Ramos (cell line): ENCODE data around the gene LGR5.

Source experiments
- in situ Hi-C: fragments of 300-500 bp; cut with MboI; formaldehyde crosslinking; loops from one replicate; pipeline ENCODE4 v1.14.3; 2022; ENCODE audit warnings: low sequenced_read_pairs; ENCODE audit not compliant: unreplicated experiment

The LGR5 gene

DNA sequence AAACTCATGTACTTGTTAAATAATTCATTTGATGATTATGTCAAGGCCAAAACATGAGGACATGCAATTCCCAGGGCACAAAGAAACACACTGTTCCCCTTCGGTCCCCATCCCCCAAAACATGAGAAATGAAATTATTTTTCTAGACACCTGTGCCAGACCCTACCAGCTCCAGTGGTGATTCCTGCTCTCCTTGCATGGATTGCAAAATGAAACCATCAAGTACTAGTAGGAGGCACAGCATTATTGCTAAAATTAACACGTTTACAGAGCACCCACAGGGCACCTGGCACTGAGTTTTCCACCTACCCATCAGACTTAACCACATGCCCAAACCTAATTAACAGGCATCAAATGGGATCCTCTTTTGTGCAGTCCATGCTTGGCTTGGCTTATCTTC lies 147.4 kb downstream of the LGR5 start:
- in situ Hi-C loops = no loop called here

DNA sequence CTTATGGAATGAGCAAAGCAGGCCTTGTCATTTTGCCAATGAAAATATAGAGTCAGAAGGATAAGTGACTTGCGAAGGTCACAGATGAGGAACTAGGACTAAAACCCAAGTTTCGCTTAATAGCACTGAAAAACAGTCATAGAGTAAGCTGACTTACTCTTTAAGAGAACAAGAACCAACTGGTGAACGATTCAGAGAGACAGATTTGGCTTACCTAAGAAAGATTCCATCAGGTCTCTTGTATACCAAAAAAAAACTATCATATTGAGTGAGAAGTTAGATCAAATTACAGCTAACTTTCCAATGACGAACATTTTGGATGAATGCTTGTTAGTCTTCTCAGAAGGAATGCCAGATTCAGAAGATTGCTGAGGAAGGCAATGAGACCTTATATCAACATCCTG lies 149.9 kb downstream of the LGR5 start:
- in situ Hi-C loops = no loop called here

DNA sequence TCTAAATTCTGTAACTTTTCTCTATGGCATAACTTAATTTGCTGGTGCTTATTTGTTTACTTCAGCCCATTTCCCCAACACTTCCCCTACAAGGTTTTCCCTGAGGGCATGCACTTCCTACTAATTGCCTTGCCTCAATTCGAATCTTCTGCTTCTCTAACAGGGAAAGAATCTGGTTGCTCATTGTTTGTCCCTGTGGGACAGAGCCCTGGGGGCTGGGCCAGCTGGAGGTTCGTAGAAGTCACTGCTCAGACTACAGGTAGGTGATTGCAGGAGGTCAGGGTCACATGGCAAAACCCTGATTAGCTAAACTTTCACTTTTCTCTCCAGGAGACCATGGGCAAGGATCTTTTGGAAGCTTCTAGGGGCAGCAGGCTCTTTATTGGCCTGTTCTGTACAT lies 152.0 kb downstream of the LGR5 start:
- in situ Hi-C loops = no loop called here

DNA sequence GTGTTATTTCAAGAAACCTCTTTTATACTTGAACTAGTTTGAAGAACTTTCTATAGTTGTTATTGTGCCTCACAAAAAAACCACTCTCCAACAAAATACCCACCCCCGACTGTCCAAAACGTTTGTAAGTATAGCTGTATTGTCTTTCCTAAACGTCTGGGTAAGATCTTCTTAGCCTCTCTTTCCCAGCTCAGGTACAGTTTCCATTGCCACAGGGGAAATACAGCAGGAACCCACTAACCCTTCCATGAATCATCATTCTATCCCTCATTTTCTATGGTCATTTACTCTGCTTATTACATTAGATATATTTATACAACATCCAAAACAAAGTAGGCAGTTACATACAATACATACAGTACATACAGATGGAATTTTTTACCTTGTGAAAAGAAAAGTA lies 153.2 kb downstream of the LGR5 start:
- in situ Hi-C loops = no loop called here

DNA sequence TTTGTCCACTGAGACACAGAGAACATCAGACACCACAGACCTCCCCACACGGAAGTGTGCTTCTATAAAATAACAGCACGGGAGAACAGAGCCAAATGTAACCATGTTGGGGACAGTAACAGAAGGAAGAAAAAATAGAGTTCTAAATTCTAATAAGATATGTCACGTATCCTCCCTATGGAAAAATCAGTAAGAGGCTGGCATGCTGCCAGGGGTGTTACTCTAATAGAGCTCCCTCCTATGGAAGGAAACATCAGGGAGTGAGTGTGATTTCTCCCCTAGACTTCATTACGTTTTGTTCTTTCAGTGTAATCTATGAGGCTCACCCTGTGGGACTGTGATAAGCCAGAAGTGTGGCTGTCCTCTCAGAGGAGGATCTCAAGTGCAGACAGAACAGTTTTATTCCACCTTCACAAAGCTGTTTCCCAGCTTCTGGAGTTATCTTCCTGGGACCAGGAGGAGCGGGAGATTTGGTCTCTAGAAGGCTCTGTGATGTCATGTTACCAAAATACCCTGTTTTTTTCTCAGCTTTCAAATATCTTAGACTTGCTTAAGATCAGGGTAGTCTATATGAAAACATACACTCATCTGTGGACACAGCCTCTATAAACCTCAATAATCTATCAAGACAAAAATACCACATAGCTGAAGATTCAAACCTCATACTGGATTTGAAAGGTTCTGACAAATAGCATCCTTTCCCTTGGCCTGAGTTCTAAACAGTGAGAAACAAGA lies 154.8 kb downstream of the LGR5 start:
- in situ Hi-C loops = no loop called here

DNA sequence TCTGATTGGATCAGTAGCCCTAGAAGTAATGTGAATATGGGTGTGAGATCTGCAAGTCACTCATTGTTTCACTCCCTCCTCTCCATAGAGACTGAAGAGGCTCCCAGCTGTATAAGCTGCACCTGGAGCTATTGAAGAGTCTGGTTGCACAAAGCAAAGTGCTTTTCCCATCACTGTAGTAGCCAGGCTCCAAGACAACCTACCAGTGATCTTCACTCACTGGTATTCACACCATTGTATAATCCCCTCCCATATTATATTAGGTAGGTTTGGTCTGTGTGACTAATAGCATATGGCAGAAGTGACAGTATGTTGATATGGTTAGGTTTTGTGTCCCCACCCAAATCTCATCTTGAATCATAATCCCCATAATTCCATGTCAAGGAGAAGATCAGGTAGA lies 159.6 kb downstream of the LGR5 start:
- in situ Hi-C loops = no loop called here

DNA sequence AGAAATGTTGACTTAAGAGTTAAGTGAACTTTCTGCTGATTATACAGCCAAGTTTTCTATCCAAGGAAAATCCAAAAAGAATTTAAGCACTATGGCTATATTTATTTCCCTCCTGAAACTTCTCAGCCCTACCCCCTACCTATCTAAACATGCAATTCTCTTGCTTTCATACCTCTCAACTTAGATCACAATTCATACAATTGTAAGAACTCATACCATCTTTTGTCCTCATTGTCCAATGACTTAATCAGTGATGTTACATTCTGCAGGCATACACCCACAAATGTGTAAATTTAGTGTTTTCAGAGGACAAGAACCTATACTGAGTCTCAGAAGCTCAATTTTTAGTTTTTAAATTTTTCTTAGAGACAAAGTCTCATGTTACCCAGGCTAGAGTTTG lies 161.9 kb downstream of the LGR5 start:
- in situ Hi-C loops = no loop called here

DNA sequence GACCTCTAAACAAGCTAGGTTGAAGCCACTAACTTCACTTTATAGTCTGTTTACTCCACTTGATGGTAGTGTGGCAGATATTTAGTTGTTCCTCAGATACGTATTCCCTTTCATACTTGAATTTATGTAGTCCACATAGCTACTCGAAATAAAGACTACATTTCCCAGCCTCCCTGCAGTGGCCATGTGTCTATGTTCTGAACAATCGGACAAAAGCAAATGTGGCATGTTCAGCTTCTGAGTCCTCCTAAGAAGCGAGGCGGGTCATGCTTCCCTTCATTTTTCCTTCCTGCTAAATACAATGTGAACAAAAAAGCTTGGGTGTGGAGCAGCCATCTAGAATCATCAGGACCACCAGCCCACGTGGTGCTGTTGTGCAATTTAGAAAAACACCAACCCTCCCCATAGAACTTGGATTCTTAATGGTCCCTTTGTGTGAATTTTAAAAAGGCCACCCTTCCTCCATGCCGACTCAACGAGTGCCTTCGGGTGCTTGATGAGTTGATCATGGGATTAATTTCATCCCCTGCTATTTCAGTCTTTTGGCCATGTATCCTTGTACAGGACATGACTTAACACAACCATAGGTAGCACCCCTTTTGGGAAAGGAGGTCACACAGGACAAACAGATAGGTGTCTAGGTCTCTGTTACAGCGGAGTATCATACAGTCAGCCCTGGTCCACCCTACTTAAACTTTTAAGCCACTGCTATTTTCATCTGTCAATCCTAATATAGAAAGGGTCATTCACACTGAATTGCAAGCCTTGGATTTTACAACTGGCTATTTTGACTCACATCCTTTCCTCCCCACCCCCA lies 163.4 kb downstream of the LGR5 start:
- in situ Hi-C loops = no loop called here

DNA sequence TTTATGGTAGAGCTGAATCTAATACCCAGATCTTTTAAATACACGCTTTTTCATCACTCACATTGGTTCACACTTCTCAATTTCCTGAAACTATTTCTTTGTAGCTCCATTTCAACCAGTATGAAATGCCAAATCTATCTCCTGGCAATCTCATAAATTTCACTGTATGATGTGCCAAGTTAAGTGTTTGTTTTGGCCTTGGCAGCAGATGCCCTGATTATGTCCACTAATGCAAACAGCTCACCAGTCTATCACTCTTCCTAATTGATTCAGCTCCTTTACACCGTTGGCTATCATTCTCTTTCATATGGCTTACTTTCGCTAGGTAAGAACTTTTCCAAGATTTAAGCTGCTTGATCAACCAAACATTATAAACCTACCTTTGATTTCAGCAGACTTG lies 165.4 kb downstream of the LGR5 start:
- in situ Hi-C loops = no loop called here

DNA sequence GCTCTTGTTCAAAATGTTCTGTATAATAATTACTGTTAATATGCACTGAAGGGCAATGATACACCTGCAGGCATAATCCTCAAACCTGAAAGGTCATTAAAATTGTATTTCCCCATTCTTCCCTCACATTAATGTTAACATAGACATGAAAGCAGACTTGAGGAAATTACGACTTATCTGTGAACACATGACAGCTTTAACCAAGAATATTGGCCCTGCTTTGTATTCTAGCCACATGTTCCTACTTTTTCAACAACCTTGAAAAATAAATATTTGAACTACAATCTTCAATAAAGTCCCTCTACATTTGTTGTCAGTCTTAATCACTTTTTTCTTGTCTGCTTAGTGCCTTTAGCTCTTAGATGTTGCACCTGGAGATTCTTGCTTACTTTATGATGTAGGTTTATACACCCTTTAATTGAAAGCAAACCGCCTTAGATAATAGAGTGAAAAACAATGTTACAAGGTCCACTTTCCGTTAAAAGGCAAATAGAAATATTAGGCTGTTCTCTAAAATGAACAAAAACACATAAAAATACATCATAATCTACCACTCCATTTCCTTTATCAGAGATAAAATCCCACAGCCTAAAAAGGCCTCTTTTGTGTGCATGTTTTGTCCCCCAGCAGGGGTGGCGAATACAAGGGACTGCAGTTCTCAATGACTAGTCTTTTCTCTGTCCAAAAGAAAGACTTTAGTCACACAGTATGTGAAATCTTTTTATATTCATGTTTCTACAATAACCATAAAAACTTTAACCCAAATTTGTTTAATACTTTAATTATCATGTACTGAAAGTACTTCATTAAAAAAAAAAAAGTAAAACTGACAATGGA lies 168.1 kb downstream of the LGR5 start:
- in situ Hi-C loops = no loop called here

DNA sequence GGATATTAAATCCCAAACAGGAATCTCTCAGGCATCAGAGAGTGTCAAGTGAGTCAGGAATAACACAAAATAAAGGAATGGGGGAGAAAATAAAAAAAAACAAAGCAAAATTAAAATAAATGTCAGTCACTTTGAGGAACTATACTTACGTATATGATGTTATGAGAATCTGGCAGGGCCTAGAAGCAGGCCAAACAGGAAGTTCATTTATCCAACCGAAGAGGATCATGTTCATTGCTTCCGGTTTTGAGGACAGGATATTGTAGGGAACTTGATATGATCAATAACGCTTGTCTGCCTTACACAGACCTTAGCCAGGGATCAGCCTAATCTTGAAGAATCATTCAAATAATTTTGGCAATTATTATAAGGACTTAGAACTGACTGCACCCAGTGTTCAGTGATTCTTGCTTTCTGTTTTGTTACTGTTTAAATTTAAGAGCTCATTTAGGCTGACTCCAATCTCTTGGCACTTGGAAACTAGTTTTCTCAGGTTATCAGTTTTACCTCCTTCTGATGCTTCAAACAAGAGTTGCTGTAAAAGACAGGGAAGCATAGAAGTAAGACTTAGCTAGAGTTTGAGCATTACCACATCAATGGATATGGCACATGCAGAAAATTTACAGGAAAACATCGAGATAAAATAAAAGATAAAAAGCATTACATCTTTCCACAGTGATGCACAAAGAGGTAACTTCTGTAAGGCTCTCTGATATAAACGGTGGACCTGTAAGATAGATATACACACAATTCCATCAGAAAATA lies 170.6 kb downstream of the LGR5 start:
- in situ Hi-C loops = no loop called here

DNA sequence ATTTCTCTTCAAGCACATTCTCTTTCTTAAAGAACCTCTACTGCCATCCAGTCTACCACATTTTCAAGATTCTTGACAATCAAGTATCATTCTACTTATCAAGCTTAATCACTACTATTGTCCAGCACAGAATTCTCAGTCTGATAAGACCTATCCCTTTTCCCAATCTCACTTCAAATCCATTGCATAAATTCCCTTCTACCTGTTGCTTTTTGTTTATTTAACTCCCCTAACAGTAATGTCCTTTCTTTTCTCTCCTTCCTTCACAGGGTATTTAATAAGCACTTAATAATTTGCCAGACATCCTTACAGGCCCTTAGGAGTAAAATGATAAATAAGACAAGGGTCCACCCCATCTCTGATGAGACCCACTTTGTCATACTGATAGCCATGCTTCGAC lies 182.3 kb downstream of the LGR5 start:
- in situ Hi-C loops = no loop called here

DNA sequence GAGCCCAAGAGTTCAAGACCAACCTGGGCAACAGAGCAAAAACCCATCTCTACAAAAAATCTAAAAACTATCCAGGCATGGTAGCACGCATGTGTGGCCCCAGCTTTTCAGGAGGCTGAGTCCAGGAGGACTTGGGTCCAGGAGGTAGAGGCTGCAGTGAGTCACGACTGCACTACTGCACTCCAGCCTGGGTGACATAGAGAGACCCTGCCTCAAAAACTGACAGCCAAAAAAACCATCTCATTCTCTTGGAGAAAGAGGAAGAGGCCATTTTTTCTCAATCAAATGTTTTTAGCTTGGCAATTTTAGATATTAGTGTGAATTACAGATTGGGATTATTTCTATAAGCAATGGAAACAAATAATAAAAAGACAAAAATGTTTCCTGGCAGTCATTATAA lies 185.9 kb downstream of the LGR5 start:
- in situ Hi-C loops = no loop called here

DNA sequence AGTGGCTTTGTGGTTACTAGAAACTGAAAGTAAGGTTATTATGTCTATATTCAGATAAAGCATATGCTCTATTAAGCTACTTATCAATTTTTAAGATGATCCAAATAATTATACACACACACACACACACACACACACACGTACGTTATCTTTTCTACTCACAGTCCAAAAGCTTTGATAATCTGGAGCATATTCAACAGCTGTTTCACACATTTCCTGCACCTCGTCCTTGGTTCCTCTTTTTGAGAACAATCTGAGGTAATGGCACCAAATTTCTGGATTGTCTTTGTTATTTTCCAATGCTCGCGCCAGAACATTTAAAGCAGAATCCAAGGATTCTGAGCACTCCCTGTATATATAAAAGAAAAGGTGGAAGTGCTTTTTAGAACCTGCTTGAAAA lies 186.5 kb downstream of the LGR5 start:
- in situ Hi-C loops = no loop called here

DNA sequence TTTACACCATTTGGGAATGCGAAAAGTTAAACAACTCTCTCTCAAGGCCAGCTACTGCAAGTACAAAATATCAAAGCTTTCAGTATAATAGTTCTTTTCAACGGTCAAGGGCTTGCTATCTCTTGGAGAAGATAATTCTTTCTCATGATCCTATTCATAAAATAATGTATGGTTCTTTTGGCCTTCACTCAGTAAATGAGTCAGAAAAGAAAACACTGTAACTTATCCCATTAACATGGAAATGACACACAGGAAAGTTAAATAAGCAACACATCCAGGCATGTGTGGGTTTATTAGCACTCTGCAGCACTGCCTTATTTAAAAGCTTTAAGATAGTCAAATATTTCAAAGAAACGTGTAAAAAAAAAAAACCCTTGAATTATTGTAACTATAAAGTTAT lies 187.2 kb downstream of the LGR5 start:
- in situ Hi-C loops = no loop called here

DNA sequence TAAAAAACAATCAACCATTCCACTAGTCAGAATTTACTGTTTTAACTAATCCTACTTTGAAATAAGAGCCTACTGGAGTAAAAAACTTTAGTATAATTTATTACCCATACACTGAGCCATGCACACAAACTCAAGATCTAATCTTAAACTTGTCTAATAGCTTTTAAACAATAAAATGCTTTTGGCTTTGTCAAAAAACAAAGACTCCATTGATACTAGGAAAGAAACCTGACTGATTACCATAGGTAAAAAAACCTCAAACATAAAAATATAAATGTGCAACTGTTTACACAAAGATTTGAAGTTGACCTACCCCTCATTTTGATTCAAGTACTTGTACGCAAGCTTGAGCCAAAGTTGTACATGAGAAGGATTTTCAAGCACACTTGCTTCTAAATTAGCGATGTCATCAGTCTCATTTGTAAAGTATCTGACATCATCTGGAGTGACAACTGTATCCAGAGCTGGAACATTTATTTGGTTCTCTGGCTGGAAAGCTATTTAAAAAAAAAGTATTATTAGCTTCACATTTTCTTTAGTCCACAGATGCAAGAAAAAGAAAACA lies 187.9 kb downstream of the LGR5 start:
- in situ Hi-C loops = no loop called here
